ENCODE data around the gene ST3GAL3.

ST3GAL3 gene

DNA sequence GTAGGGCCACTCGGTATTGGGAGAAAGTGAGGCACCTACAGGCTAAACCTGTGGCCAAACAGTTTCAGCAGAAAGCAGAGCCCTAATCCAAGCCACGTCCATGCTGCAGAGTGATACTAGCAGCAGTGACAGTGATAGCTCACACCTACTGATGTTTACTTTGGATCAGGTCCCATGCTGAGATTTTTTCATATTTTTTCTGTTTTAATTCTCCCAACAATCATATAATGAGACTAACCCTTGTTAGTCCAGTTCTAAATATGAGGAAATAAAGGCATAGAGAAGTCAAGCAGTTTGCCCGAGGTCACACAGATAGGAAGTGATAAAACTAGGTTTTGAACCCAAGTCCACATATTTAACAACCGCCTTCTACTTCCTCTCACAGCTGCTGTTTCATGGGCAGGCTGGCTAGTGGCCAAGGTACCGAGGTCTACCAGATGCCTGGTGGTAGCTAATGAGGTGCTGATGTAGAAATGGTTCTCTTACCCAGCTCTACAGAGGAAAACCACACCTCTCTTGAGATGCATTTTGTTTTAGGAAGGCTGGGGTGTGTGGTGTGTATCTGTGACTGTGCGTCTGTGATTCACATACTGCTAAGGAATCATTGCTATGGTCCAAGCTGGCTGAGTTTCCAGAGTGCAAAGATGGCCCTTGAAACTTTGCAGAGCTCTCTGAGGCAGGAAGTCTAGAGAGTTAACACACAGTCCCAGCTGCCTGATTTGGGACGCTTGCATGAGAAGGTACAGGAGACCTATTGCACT, 146.0 kb downstream of the ST3GAL3 start:
- FAIRE-seq: no peak

DNA sequence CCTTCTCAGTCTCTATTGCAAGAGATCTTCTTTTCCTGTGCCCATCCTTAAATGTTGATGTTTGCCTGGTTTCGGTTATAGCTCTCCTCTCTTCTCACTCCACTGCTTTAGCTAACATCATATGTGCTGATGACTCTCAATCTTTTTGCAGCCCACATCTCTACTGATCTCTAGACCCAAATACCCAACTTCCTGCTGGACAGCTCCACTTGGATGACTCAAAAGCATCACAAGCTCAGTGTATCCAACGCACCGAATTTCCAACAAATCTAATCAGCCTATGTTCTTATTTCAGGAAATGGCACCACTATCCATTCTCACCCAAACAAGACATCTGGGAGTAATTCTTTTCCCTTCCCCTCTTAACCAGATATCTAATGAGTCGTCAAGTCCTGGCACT, 147.1 kb downstream of the ST3GAL3 start:
- FAIRE-seq: no peak

DNA sequence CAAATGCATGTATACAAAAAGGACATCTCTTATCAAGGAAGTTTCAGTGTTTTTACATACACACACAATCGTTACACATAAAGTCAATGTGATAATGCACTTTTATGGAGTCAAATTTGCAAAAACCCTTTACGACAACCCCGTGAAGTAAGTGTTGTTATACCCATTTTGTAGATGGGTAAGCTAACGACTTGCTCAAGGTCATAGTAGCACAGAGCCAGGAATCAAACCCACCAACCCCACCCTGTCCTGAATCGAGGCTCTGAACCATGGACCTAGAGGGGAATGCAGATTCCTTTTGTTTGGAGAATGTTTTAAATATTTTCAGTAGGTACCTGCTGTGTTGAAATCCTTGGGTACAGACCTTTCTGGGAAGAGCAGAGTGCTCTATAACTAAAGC, 148.9 kb downstream of the ST3GAL3 start:
- no peak for FAIRE-seq

DNA sequence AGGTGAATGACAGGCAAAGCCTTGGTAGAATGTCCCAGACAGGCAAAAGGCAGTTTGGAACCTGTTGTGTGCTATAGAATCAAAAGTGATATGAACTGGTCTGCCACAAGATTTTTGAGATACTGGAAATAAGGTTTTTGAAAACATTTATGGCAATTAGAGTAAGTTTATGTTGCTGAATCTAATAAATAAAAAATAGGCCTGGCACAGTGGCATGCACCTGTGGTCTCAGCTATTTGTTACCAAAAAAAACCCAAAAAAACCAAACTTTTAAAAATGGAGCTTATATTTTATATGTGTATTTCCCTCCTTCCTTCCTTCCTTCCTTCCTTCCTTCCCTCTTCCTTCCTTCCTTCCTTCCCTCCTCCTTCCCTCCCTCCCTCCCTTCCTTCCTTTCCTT, 149.8 kb downstream of the ST3GAL3 start:
- no peak for FAIRE-seq

DNA sequence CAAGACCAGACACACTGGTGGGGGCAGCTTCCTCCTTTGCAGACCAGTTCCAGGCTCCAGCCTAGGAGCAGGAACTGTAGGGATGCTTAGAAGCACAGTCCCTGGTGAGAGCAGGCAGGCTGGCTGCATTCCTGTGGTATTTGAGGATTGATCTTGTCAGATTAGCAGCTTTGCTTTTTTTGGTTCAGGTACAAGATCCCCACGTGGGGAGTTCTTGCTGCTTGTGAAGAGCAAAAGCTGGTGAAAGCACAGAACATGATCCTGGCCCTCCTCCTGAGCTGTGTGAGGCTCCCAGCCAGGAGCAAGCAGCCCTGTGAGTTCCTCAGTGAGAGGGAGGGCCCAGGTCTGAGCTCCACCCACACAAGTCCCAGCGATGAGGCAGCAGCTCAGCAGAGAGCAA, 151.0 kb downstream of the ST3GAL3 start:
- FAIRE-seq: no peak

DNA sequence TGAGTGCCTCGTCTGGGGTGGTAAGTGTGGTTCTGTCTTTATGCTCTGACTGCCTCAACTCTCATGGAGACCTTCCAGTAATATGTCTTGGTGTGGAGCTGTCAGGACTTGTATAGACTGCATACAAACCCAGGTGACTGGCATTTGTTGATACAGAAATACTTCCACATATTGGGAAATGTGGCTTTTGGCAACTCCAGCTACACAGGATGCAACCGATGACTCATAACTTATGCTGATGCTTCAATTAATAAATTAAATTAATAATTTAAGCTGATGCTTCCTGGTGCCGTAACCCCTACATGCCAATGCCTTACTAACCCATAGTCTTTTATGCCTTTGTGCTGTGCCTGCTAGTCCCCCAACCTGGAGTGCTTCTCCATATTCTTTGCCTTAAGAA, 154.0 kb downstream of the ST3GAL3 start:
- FAIRE-seq: no peak

DNA sequence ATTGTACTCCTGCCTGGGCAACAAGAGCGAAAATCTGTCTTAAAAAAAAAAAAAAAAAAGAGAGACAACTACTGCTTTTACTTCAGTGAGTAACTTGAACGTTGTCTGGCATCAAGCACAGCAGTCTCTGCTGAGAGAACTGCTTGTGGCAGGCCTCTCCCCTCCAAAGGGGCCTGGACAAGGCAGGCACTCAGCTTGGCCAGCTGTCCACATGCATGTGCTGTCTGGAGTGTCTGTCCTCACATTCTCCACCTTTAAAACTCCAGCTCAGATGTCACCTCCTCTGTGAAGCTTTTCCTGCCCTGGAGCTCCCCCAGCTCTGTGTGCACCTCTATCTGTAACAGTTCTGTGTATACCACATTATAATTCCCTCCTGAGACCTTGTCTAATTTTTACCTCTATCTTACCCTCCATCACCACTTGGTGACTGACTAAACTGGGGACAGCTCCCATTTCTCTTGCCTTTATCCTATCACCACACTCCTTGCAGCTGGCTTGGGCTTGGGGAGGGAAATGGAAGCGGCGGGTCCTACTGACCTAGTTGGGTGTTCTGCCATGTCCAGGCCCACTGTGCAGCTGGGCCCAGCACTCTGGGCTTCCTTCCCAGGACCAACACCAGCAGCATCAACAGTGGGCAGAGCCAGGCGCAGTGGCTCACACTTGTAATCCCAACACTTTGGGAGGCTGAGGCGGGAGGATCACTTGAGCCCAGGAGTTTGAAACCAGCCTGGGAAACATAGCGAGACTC, 154.8 kb downstream of the ST3GAL3 start:
- FAIRE-seq: no peak

DNA sequence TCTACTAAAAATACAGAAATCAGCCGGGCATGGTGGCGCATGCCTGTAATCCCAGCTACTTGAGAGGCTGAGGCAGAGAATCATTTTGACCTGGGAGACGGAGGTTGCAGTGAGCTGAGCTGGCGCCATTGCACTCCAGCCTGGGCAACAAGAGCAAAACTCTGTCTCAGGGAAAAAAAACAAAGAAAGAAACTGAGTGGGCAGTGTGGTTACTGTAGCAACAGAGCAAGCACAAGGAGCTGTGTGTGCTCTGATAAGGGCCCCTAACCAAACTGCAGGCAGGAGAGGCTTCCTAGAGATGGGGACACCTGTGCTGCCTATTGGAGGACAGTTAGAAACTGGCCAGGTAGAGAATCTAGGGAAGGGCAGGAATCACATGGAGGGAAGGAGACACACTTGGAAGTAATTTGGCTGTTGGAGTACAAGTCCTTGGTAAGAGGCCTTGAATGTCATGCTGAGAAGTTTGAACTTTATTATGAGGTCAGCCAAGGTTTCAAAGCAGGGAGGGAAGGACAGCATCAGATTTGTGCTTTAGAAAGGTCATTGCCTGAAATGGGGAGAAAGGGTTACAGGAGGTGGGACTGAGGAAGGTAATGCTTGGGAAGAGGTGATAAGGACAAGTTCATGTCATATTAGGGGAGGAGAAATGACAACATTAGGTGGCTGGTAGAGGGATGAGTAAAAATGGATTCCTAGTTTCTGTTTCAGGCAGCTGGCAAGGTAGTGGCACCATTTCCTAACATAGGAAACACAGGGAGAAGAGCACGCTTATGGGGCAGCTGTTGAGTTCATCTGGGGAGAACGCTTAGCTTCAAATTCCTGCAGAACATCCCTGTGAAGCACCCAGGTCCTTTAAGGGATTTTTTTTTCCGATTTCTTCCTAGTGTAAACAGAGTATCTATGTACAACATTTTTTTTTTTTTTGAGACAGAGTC, 157.0 kb downstream of the ST3GAL3 start:
- FAIRE-seq: no peak

DNA sequence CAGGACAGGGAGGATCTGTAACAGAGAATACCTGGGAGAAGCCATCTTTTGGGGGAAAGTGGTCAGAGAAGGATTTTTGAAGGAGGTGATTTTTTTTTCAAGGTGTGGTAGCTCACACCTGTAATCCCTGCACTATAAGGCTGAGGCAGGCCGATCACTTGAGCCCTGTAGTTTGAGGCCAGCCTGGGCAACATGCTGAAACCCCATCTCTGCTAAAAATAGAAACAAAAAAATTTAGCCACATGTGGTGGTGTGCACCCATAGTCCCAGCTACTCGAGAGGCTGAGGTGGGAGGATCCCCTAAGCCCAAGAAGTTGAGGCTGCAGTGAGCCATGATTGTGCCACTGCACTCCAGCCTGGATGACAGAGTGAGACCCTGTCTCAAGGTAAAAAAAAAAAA, 158.9 kb downstream of the ST3GAL3 start:
- no peak for FAIRE-seq

DNA sequence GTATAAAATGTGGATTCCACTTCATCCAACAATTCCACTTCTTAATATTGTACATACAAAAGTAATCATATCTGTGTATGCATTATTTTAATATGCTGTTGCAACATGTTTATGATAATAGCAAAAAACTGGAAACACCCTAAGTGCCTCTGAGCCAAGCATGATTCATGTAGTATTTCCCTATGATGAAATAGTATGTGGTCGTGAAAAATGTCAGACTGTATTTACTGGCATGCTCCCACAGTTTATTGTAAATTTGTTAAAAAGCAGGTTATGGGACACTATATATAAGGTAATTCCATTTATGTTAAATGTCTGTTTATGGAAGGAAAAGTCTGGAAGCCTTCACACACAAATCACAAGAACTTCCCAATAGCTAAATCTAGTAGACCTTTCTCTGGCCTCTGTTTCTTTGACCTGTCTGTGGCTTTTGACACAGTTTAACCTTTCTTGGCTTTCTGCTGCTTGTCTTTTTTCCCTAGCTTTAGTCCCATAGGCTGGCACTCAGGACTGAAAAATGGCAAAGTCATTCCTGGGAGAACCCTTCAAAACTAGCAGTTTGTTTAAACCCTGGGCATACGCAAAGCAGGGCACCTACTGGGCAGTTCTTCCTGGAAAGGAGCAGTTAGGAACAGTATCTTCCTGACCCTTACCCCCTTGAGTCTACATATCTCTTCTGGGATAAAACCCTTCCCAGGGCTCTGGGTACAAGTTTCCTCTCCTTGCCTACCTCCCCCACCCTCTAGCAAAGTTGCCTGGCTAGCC, 160.8 kb downstream of the ST3GAL3 start:
- FAIRE-seq: no peak

DNA sequence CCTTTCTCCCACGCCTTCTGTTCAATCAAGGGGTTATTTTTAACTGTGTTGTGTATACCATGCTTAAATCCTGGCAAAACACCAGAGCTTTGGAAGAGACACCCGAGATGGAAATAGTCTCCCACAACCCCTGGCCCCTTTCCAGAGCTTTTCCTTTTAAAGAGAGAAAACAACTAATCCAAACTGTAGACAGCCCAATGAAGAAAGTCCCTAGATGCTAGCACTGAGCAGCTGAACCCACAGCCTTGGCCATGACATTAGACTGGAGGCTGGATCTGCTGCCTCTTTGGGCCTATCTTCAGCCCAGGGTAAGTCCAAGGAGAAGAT, 161.4 kb downstream of the ST3GAL3 start:
- FAIRE-seq: no peak

DNA sequence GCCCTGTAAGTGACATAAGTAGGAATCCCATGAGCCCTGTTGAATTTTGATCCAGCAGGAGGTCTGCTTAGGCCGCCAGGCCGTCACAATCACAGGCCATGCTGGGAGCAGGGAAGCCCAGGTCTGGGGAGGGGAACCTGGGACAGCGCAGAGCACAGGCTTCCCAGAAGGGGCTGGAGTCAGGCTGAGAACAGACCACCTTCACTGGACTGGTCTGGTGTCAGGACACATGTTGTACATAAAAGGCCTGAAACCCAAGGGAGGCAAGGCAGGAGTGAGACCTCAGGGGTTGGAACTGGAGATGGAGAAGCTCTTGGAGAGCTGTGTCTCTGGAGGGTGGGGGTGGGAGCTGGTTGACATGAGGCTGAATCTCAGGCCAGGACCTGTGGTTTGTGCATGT, 163.0 kb downstream of the ST3GAL3 start:
- FAIRE-seq: no peak

DNA sequence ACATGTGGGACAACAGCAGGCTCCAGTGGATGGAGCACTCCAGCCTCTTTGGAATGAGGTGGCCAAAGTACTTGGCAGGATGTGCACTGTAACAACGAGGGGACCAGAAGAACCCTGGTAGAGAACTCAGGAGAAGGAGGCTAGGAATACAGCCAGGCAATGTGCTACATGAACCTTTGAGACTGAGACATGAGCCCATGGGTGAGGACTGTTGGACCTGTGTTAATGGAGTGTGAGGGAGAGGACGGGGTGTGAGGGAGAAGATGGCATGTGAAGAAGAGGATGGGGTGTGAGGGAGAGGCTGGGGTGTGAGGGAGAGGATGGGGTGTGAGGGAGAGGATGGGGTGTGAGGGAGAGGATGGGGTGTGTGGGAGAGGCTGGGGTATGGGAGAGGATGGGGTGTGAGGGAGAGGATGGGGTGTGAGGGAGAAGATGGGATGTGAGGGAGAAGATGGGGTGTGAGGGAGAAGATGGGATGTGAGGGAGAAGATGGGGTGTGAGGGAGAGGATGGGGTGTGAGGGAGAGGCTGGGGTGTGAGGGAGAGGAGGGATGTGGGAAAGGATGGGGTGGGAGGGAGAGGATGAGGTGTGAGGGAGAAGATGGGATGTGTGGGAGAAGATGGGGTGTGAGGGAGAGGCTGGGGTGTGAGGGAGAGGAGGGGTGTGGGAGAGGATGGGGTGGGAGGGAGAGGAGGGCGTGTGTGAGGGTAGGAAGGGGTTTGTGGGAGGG, 164.0 kb downstream of the ST3GAL3 start:
- FAIRE-seq: no peak

DNA sequence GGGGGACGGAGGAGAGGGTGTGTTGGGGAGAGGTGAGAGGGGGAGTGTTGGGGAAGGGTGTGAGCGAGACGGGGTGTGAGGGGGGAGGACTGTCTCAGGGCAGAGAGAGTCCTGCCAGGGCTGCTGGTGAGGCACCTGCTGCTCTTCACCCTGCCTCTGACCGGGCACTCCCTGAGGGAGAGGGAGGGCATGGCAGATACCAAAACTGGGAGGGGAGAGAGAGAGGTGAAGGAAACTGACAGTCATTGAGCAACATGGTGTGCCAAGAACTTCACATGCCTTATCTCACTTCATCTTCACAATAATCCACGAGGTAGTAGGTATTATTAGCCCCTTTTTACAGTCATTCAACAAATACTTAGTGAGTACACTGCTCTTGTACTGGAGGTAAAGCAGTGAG, 164.9 kb downstream of the ST3GAL3 start:
- no peak for FAIRE-seq

DNA sequence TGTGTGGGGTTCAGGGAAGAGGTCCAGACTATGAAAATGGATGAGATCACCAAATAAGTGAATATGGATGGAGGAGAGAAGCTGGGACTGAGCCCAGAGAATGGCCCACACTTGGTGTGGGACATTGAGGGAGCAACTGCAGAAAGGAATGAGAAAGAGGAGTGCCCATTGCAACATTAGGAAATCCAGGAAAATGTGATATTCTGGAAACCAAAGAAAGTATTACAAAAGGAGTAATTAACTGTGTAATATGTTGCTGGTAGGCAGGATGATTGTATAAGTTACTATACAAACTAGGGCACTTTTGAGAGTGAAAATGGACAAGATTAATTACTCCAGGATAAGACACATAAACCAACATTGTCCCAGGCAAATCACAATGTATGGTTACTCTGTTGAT, 166.5 kb downstream of the ST3GAL3 start:
- FAIRE-seq: no peak

DNA sequence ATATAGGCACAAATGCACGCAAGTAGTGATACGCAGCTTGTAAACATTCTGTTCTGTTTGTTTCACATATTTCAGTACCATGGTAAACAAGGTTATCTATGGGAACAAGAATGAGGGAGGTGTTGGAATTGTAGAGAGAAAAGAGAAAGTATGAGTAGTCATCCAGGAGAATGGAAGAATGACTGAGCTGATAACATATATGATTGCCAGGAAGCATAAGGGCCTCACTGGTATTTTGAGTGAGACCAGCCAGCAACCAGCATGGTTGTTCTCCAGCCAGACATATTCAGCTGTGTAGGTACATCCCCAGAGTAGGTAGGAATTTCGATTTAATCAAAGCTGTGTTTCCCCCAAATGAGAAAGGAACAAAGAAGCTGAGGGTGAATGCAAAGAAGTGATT, 167.4 kb downstream of the ST3GAL3 start:
- no peak for FAIRE-seq

DNA sequence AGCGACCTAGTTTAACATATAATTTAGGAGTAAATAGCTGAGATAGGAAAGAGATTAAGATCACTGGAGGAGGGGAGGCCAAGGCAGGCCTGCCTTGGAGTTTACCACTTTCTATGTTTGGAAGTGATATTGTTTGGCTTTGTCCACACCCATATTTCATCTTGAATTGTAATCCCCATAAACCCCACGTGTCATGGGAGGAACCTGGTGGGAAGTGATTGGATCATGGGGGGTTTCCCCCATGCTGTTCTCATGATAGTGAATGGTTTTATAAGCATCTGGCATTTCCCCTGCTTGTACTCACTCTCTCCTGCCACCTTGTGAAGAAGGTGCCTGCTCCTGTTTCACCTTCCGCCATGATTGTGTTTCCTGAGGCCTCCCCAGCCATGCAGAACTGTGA, 168.0 kb downstream of the ST3GAL3 start:
- no peak for FAIRE-seq

DNA sequence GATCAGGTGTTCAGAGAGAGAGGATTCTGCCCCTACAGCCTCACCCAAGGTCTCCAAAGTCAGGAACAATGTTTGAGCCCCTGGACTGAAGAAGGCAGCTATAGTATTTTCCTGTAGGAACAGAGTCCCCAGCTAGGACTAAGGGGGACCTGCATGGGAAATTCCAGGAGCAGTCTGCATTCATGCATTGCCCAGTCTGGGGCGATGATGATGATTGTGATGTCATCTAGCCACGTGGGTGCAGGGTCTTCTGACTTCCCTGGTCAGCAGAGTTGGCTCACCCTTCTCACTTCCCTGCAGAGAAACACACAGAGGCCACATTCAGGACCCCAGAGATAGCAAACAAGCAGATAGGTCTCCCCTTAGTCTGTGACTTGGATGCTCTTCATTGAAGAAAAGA, 169.8 kb downstream of the ST3GAL3 start:
- no peak for FAIRE-seq

DNA sequence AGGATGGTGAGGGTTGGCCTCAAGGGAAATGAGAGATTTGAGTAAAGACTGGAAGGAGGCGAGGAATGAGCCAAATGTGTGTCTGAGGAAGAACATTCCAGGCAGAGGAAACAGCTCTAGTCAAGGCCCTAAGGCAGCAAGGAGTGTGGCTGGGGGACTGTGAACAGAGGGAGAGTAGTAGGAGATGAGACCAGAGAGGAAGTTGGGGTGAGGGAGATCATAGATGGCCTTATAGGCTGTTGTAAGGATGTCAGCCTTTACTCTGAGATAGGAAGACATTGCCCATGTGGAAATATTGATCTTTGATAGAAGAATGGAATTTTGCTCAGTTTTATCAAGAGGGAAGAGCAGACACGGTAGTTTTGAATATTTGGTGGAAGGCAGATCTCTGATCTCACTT, 171.1 kb downstream of the ST3GAL3 start:
- FAIRE-seq: no peak

DNA sequence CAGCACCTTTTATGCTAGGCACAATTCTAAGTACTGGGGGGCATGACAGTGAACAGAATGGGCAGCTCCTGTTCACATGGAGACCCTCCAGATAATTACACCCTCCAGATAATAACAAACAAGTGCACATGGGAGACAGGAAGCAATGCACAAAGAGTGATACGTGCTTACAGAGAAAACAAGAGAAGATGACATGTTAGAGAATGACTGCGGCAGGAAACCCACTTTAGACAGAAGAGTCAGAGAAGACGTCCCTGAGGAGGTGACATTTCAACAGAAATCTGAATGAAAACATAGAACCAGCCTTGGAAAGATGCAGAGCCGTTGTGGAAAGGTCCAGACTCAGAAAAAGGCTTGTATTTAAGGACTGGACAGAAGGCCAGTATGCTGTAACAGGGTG, 171.5 kb downstream of the ST3GAL3 start:
- no peak for FAIRE-seq

DNA sequence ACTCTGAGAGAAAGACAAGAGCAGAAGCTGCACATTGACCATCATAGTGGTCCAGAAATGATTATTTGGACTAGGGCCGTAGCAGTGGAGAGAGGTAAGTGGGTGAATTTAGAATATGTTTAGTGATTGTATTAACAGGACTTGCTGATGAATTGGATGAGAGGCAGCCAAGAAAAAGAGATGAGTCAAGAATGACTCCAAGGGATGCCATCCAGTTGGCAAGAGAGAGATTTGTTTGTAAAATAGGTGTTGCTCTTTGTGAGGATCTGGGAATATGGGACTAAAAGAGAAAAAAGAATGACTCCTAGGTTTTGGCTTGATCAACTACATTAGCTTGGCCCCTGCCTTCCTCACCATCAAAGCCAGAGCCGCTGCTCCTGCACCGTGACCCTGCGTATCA, 172.1 kb downstream of the ST3GAL3 start:
- FAIRE-seq: no peak

DNA sequence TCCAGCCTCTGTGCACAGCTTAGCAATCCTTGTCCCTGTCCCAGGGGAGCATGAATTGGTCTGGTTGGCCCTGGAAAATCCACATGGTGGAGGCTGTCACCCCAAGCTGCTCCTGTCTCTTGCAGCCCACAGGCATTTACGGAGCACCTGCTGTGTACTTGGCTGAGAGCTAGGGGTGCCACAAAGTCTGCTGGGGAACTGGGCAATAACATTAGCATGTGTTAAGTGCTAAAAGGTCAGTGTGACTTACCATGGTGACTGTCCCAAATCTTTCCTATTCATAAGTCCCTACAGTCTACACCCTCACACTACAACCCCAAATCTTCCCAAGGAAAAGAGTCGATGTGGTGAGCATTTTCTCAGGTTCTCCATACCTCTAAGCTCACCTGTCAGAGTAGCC, 172.7 kb downstream of the ST3GAL3 start:
- FAIRE-seq: no peak
